Endodermal cell (in vitro differentiated cells): ENCODE results near the gene KAZN. TPM values are rescaled to one million over a fixed set of nuclear protein-coding genes. Genes with fewer than 3 reads are reported as not detected.

Source experiments
- DNase-seq: peaks from one replicate; pipeline ENCODE4 v3.0.0-alpha.2; 2017
- H3K27ac ChIP-seq: 2 replicates; pipeline ENCODE4 v1.5.1; 2013; ENCODE audit warnings: mild to moderate bottlenecking, low read depth, low read length, moderate library complexity
- H3K27me3 ChIP-seq: 2 replicates; pipeline ENCODE4 v1.6.1; 2013; ENCODE audit warnings: mild to moderate bottlenecking, low read length, moderate library complexity; ENCODE audit not compliant: insufficient read depth, control insufficient read depth, poor library complexity, severe bottlenecking
- H3K36me3 ChIP-seq: 2 replicates; pipeline ENCODE4 v1.7.0; 2013; ENCODE audit warnings: mild to moderate bottlenecking, low read length, moderate library complexity; ENCODE audit not compliant: control insufficient read depth, insufficient read depth
- H3K4me1 ChIP-seq: one replicate; pipeline ENCODE4 v1.7.0; 2013; ENCODE audit warnings: low read length; ENCODE audit not compliant: control insufficient read depth, insufficient read depth
- H3K4me3 ChIP-seq: 2 replicates; pipeline ENCODE4 v1.5.1; 2013; ENCODE audit warnings: mild to moderate bottlenecking, low read length, moderate library complexity
- H3K9ac ChIP-seq: 2 replicates; pipeline ENCODE4 v1.6.1; 2013; ENCODE audit warnings: mild to moderate bottlenecking, low read length, moderate library complexity; ENCODE audit not compliant: poor library complexity, severe bottlenecking; ENCODE audit errors: extremely low read depth
- H3K9me3 ChIP-seq: 2 replicates; pipeline ENCODE4 v1.6.1; 2013; ENCODE audit warnings: mild to moderate bottlenecking, low read length, moderate library complexity; ENCODE audit not compliant: control insufficient read depth
- H3K27ac Mint-ChIP-seq: 2 replicates; pipeline ENCODE4 v1.8.0; 2020; ENCODE audit warnings: mixed read lengths
- H3K27me3 Mint-ChIP-seq: 2 replicates; pipeline ENCODE4 v1.8.0; 2021; ENCODE audit warnings: mild to moderate bottlenecking, mixed read lengths; ENCODE audit not compliant: insufficient read depth
- H3K36me3 Mint-ChIP-seq: 2 replicates; pipeline ENCODE4 v1.8.0; 2020; ENCODE audit warnings: low read depth, mixed read lengths
- H3K4me1 Mint-ChIP-seq: 2 replicates; pipeline ENCODE4 v1.8.0; 2020; ENCODE audit warnings: mixed read lengths
- H3K4me3 Mint-ChIP-seq: 2 replicates; pipeline ENCODE4 v1.8.0; 2020; ENCODE audit warnings: mild to moderate bottlenecking, moderate library complexity, mixed read lengths
- H3K9me3 Mint-ChIP-seq: 2 replicates; pipeline ENCODE4 v1.8.0; 2020; ENCODE audit warnings: mild to moderate bottlenecking, mixed read lengths
- WGBS, 2 experiments: methylation state at CpG; one replicate each; pipeline versions ENCODE4 v1.1.5 to v1.1.7; 2013; ENCODE audit warnings: missing lambda C conversion rate in 2 of 2, mixed read lengths in 1 of 2; ENCODE audit not compliant: insufficient coverage in 1 of 2, insufficient read length in 1 of 2; 5-methylcytosine and 5-hydroxymethylcytosine counted together
- total RNA-seq, 2 donors: library from RNA; stranded (reverse); fragmentation: NEBNext Ultra II Directional in 1 of 2; extraction: Animal tissue kit (Norgen Biotek cat#: 25700) in 1 of 2; gene quantifications; 2 replicates in 1 of 2; 3 replicates in 1 of 2; pipeline ENCODE4 v1.2.1, GENCODE V29; 2021
- TF ChIP-seq, protein P1 (sequence below): fragments of 200-600 bp; sonication (generic); conservative IDR thresholded peaks from 2 replicates; pipeline ENCODE4 v1.5.0; 2021; ENCODE audit warnings: antibody characterized with exemption, mild to moderate bottlenecking

KAZN gene
- total RNA-seq, 2 donors from 2014 or later = 12.4 to 13.9 TPM

DNA sequence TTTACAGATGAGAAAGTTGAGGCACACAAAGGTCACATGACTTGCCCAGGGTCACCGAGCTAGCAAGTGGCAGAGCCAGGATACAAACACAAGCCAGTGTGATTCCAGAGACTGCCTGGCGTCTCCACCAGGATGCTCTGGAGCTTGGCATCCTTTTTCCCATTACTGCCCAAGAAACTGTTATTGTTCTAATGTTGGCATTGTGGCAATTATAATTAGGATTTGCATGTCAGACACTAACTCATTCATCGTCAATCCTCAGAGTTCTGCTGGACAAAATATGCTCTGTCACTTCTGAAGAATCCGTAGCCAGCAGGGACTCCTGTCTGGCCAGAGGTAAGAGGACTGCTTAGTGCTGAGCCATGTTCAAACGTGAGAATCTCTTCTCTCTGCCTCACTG is 8.8 kb downstream of the KAZN start:
- Histone ChIP-seq H3K4me1 (no peaks in the 10 kb centered on the region), H3K36me3 (no peaks in the 10 kb centered on the region), H3K9ac (no peak overlapping the region), H3K27me3 (no peaks in the 10 kb centered on the region), H3K4me3 (no peak overlapping the region), H3K27ac (no peak overlapping the region), H3K9me3 (no peaks in the 10 kb centered on the region)
- no peak for DNase-seq
- 76 to 90% methylated on average over 3 to 5 of the region's 5 CpGs for WGBS, 2 experiments
- Mint-ChIP-seq H3K4me3 (no peak overlapping the region), H3K9me3 (no peaks in the 10 kb centered on the region), H3K27ac (no peak overlapping the region), H3K36me3 (no peaks in the 10 kb centered on the region), H3K27me3 (peaks cover under 1% of the 10 kb centered on the region), H3K4me1 (peaks cover 13% of the 10 kb centered on the region)
- TF ChIP-seq, protein P1, sequence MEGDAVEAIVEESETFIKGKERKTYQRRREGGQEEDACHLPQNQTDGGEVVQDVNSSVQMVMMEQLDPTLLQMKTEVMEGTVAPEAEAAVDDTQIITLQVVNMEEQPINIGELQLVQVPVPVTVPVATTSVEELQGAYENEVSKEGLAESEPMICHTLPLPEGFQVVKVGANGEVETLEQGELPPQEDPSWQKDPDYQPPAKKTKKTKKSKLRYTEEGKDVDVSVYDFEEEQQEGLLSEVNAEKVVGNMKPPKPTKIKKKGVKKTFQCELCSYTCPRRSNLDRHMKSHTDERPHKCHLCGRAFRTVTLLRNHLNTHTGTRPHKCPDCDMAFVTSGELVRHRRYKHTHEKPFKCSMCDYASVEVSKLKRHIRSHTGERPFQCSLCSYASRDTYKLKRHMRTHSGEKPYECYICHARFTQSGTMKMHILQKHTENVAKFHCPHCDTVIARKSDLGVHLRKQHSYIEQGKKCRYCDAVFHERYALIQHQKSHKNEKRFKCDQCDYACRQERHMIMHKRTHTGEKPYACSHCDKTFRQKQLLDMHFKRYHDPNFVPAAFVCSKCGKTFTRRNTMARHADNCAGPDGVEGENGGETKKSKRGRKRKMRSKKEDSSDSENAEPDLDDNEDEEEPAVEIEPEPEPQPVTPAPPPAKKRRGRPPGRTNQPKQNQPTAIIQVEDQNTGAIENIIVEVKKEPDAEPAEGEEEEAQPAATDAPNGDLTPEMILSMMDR = no peak

DNA sequence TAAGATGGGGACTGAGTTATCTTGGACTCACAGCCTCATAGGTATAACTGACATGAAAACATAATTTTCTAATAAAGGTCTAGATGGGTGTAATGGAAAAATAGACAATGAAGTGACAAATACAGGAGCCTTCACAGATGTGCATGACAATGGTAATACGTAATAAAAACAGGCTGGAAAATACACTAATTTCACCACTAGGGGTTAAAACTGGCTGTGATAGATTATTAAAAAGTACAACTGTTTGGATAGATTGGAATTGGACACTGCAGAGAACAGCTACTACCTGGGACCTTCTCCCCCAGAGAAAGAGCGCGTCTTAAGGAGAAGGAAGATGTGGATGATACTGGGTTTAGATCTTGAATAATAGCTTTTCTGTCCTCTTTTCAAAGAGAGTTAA is 9.8 kb downstream of the KAZN start:
- no peaks in the 10 kb centered on the region for H3K36me3 Mint-ChIP-seq
- Histone ChIP-seq H3K9me3 (no peaks in the 10 kb centered on the region), H3K27me3 (no peaks in the 10 kb centered on the region), H3K9ac (no peak overlapping the region), H3K4me1 (no peaks in the 10 kb centered on the region), H3K4me3 (no peak overlapping the region), H3K36me3 (no peaks in the 10 kb centered on the region), H3K27ac (no peak overlapping the region)
- no peak for DNase-seq
- H3K27ac Mint-ChIP-seq = no peak overlapping the region
- TF ChIP-seq, protein P1 = peak; percentile 60
- 100% methylated on average over 1 to 3 of the region's 3 CpGs for whole genome bisulfite sequencing, 2 experiments
- no peak overlapping the region for H3K4me3 Mint-ChIP-seq
- no peaks in the 10 kb centered on the region for H3K9me3 Mint-ChIP-seq
- H3K4me1 Mint-ChIP-seq = peaks cover 5% of the 10 kb centered on the region
- no peaks in the 10 kb centered on the region for H3K27me3 Mint-ChIP-seq

DNA sequence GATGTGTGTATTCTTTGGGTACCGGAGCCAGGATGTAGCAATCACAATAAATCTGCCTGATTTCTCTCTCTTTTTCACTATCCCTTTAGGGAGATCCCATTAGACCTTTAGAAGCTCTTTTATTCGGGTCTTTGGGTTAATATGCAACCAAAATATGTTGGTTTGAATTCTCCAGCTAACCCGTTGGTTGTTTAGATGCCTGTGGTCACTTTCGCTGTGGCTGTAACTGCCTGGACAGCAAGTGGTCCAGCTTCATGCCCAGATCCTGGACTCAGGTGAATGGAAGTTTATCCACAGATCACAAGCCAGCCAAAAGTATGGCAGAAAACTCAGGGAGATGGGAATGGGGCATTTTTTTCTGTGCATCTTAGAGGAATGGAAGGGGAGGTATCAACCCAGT is 12.3 kb downstream of the KAZN start:
- no peak for DNase-seq
- H3K27me3 Mint-ChIP-seq = no peaks in the 10 kb centered on the region
- H3K27ac Mint-ChIP-seq = no peak overlapping the region
- H3K4me1 ChIP-seq = no peaks in the 10 kb centered on the region
- no peak overlapping the region for H3K9ac ChIP-seq
- no peaks in the 10 kb centered on the region for H3K27me3 ChIP-seq
- H3K4me3 Mint-ChIP-seq = no peak overlapping the region
- no peak overlapping the region for H3K27ac ChIP-seq
- TF ChIP-seq, protein P1 = no peak
- H3K36me3 Mint-ChIP-seq = peaks cover 4% of the 10 kb centered on the region
- H3K9me3 Mint-ChIP-seq = no peaks in the 10 kb centered on the region
- peaks cover 1% of the 10 kb centered on the region for H3K4me1 Mint-ChIP-seq
- H3K36me3 ChIP-seq = no peaks in the 10 kb centered on the region
- WGBS, 2 experiments = 94 to 100% methylated on average over 3 to 4 of the region's 4 CpGs
- no peaks in the 10 kb centered on the region for H3K9me3 ChIP-seq
- H3K4me3 ChIP-seq = no peak overlapping the region
